Astrocyte (in vitro differentiated cells and primary cell): ENCODE data around the gene DEGS2. TPM values are rescaled to one million over a fixed set of nuclear protein-coding genes. Genes with fewer than 3 reads are reported as not detected.

Experiments used
- DNase-seq: peaks from one replicate; pipeline ENCODE4 v3.0.0-alpha.2; 2010; ENCODE audit warnings: low read depth
- FAIRE-seq: peaks from 2 replicates; lab custom pipeline; 2011; peaks lifted over from hg19 to GRCh38; lab: Jason Lieb, UNC
- H2AFZ ChIP-seq: 2 replicates; pipeline ENCODE4 v1.6.0; 2012; ENCODE audit warnings: low read depth, low read length, inconsistent platforms
- H3K27ac ChIP-seq: 2 replicates; pipeline ENCODE4 v1.5.1; 2011; ENCODE audit warnings: low read depth, low read length, inconsistent platforms
- H3K27me3 ChIP-seq: 2 replicates; pipeline ENCODE4 v1.6.0; 2011; ENCODE audit warnings: low read length, inconsistent platforms; ENCODE audit not compliant: insufficient read depth
- H3K36me3 ChIP-seq: 2 replicates; pipeline ENCODE4 v1.5.1; 2011; ENCODE audit warnings: low read length, inconsistent platforms; ENCODE audit not compliant: insufficient read depth
- H3K4me1 ChIP-seq: 2 replicates; pipeline ENCODE4 v1.5.1; 2011; ENCODE audit warnings: low read length, inconsistent platforms; ENCODE audit not compliant: insufficient read depth
- H3K4me2 ChIP-seq: 2 replicates; pipeline ENCODE4 v1.6.0; 2012; ENCODE audit warnings: low read length, inconsistent platforms
- H3K4me3 ChIP-seq: 2 replicates; pipeline ENCODE4 v1.5.1; 2011; ENCODE audit warnings: low read depth, mild to moderate bottlenecking, low read length, inconsistent platforms; ENCODE audit not compliant: insufficient read depth
- H3K79me2 ChIP-seq: 2 replicates; pipeline ENCODE4 v1.6.0; 2012; ENCODE audit warnings: mild to moderate bottlenecking, low read length, inconsistent platforms; ENCODE audit not compliant: insufficient read depth
- H3K9ac ChIP-seq: 2 replicates; pipeline ENCODE4 v1.6.0; 2012; ENCODE audit warnings: mild to moderate bottlenecking, low read length, inconsistent platforms
- H3K9me3 ChIP-seq: 2 replicates; pipeline ENCODE4 v1.5.1; 2012; ENCODE audit warnings: low read depth, mild to moderate bottlenecking, low read length, inconsistent platforms; ENCODE audit not compliant: insufficient read depth
- H4K20me1 ChIP-seq: 2 replicates; pipeline ENCODE4 v1.6.0; 2012; ENCODE audit warnings: low read length, inconsistent platforms; ENCODE audit not compliant: insufficient read depth
- H3K27ac Mint-ChIP-seq: one replicate; pipeline ENCODE4 v1.8.0; 2021; ENCODE audit warnings: mild to moderate bottlenecking, mixed read lengths; ENCODE audit not compliant: unreplicated experiment
- H3K27me3 Mint-ChIP-seq: one replicate; pipeline ENCODE4 v1.8.0; 2021; ENCODE audit warnings: low read depth, mixed read lengths; ENCODE audit not compliant: unreplicated experiment
- H3K36me3 Mint-ChIP-seq: one replicate; pipeline ENCODE4 v1.8.0; 2021; ENCODE audit warnings: low read depth, mixed read lengths; ENCODE audit not compliant: unreplicated experiment
- H3K4me1 Mint-ChIP-seq: one replicate; pipeline ENCODE4 v1.8.0; 2021; ENCODE audit warnings: low read depth, mixed read lengths; ENCODE audit not compliant: unreplicated experiment
- H3K4me3 Mint-ChIP-seq: one replicate; pipeline ENCODE4 v1.8.0; 2021; ENCODE audit warnings: mild to moderate bottlenecking, moderate library complexity, mixed read lengths; ENCODE audit not compliant: unreplicated experiment
- H3K9me3 Mint-ChIP-seq: one replicate; pipeline ENCODE4 v1.8.0; 2021; ENCODE audit warnings: mild to moderate bottlenecking, mixed read lengths; ENCODE audit not compliant: unreplicated experiment
- EZH2 ChIP-seq: IDR thresholded peaks from 2 replicates; pipeline ENCODE4 v1.6.1; 2012; ENCODE audit warnings: mild to moderate bottlenecking, low read length, inconsistent platforms; ENCODE audit not compliant: insufficient read depth
- total RNA-seq: library from RNA; stranded (reverse); gene quantifications from 2 replicates; pipeline ENCODE4 v1.2.1, GENCODE V29; 2021
- TF ChIP-seq, protein P1 (sequence below): IDR thresholded peaks from 2 replicates; pipeline ENCODE4 v1.5.1; 2011; ENCODE audit warnings: low read depth, mild to moderate bottlenecking, inconsistent platforms, low read length, moderate library complexity; ENCODE audit not compliant: insufficient read depth

Gene DEGS2
- total RNA-seq, 1 donor from 2014 or later, result not detected

DNA sequence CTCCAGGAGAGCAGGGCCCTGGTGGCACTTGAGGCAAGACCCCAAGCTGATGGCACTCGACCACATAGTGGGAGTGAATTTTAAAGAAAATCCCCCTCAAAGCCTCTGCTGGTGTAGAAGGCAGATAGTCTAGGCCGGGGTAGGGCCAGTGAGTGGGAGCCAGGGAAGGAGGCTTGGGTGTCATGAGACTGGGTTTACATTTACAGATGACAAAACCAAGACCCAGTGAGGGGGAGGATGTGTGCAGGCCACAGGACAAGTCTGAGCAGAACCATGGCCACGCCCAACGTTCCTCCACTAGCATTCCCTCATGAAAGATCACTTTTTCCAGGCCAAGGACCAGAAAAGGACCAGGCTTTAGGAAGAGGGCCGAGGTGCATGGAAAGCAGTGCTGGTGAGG lies 52.2 kb downstream of the DEGS2 start:
- peaks cover 20% of the 10 kb centered on the region for H3K4me1 ChIP-seq
- no peak overlapping the region for H3K9ac ChIP-seq
- no peaks in the 10 kb centered on the region for H3K9me3 ChIP-seq
- H3K4me3 ChIP-seq, result no peak overlapping the region
- no peaks in the 10 kb centered on the region for H3K9me3 Mint-ChIP-seq
- peaks cover 47% of the 10 kb centered on the region for H4K20me1 ChIP-seq
- TF ChIP-seq, protein P1, sequence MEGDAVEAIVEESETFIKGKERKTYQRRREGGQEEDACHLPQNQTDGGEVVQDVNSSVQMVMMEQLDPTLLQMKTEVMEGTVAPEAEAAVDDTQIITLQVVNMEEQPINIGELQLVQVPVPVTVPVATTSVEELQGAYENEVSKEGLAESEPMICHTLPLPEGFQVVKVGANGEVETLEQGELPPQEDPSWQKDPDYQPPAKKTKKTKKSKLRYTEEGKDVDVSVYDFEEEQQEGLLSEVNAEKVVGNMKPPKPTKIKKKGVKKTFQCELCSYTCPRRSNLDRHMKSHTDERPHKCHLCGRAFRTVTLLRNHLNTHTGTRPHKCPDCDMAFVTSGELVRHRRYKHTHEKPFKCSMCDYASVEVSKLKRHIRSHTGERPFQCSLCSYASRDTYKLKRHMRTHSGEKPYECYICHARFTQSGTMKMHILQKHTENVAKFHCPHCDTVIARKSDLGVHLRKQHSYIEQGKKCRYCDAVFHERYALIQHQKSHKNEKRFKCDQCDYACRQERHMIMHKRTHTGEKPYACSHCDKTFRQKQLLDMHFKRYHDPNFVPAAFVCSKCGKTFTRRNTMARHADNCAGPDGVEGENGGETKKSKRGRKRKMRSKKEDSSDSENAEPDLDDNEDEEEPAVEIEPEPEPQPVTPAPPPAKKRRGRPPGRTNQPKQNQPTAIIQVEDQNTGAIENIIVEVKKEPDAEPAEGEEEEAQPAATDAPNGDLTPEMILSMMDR, result no peak
- TF ChIP-seq EZH2, result no peak
- no peak overlapping the region for H3K4me3 Mint-ChIP-seq
- no peaks in the 10 kb centered on the region for H3K36me3 ChIP-seq
- H3K4me2 ChIP-seq, result no peak overlapping the region
- no peak for FAIRE-seq
- H2AFZ ChIP-seq, result no peak overlapping the region
- H3K27me3 ChIP-seq, result no peaks in the 10 kb centered on the region
- H3K4me1 Mint-ChIP-seq, result peaks cover 17% of the 10 kb centered on the region
- H3K27ac ChIP-seq, result no peak overlapping the region
- no peaks in the 10 kb centered on the region for H3K27me3 Mint-ChIP-seq
- no peak overlapping the region for H3K27ac Mint-ChIP-seq
- peaks cover 15% of the 10 kb centered on the region for H3K36me3 Mint-ChIP-seq
- peaks cover 19% of the 10 kb centered on the region for H3K79me2 ChIP-seq
- DNase-seq, result no peak

DNA sequence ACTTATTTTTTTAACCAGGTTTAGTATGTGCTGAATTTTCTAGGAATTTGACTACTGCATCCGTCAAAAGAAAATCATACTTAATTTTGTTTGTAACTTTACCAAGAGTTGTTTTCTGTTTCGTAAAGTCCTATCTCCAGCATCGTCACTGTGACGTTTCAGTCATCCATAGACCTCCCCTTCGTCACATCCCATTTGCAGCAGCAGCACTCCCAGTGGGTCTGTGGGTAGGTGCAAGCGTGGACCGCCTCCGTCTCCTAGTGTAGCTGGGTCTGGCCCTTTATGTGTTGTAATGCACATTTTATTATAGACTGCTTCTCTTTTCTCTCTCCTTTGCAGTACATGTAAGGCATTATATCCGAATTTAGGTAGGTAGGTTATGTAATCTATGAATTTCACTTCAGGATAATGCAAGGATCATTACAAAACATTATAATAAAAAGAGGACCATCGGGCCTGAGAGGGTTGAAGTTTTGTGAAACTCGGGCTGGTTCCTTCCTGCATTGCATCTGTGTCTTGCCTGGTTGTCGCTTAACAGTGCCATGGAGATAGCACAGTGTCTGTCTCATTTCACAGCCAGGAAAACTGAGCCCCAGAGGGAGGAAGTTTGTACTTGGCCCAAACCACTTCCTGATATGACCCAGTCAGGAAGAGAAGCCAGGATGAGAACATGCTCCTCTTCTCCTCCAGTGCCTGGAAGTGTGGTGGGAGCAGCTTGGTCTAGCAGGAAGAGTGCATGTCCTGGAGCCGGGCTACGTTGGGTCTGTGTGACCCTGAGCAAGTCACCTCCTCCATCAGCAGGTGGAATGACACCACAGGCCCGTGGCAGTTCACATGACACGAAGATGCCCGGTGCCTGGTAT lies 53.0 kb downstream of the DEGS2 start:
- Histone ChIP-seq H3K27ac (no peak overlapping the region), H2AFZ (no peak overlapping the region), H3K4me1 (peaks cover 20% of the 10 kb centered on the region), H4K20me1 (peaks cover 52% of the 10 kb centered on the region), H3K4me2 (no peak overlapping the region), H3K9ac (no peak overlapping the region), H3K36me3 (no peaks in the 10 kb centered on the region), H3K4me3 (no peak overlapping the region), H3K79me2 (peaks cover 19% of the 10 kb centered on the region), H3K27me3 (no peaks in the 10 kb centered on the region), H3K9me3 (no peaks in the 10 kb centered on the region)
- DNase-seq, result no peak
- Mint-ChIP-seq H3K27ac (no peak overlapping the region), H3K9me3 (no peaks in the 10 kb centered on the region), H3K4me3 (no peak overlapping the region), H3K27me3 (no peaks in the 10 kb centered on the region), H3K4me1 (peaks cover 13% of the 10 kb centered on the region), H3K36me3 (peaks cover 15% of the 10 kb centered on the region)
- no peak for FAIRE-seq
- no peak for TF ChIP-seq EZH2
- TF ChIP-seq, protein P1, result no peak
